ENCODE measurements around the gene B3GNT2.

- TF ChIP-seq, protein P1, sequence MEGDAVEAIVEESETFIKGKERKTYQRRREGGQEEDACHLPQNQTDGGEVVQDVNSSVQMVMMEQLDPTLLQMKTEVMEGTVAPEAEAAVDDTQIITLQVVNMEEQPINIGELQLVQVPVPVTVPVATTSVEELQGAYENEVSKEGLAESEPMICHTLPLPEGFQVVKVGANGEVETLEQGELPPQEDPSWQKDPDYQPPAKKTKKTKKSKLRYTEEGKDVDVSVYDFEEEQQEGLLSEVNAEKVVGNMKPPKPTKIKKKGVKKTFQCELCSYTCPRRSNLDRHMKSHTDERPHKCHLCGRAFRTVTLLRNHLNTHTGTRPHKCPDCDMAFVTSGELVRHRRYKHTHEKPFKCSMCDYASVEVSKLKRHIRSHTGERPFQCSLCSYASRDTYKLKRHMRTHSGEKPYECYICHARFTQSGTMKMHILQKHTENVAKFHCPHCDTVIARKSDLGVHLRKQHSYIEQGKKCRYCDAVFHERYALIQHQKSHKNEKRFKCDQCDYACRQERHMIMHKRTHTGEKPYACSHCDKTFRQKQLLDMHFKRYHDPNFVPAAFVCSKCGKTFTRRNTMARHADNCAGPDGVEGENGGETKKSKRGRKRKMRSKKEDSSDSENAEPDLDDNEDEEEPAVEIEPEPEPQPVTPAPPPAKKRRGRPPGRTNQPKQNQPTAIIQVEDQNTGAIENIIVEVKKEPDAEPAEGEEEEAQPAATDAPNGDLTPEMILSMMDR (IDR thresholded peaks at IDR 0.05; ENCODE audit: insufficient read depth, low read length) = no peak
- TF ChIP-seq SPI1 (IDR thresholded peaks at IDR 0.05; ENCODE audit: borderline replicate concordance, low read depth) (no peak), POLR2AphosphoS5 (IDR thresholded peaks at IDR 0.05; ENCODE audit: low read depth) (no peak), REST (IDR thresholded peaks at IDR 0.05; ENCODE audit: insufficient replicate concordance, low read depth) (no peak), GABPA (IDR thresholded peaks at IDR 0.05; ENCODE audit: low read depth) (no peak)
Observed at GRCh38 chr2:62257466-62257865, 61.6 kb downstream of the B3GNT2 start.
